GM18951 (cell line): Measurements from ENCODE around the gene DCTD.

ENCODE experiments used
- POLR2A ChIP-seq: IDR thresholded peaks from 4 replicates; pipeline ENCODE4 v1.6.1; 2011; ENCODE audit warnings: mild to moderate bottlenecking; ENCODE audit not compliant: insufficient read length, insufficient read depth; ENCODE audit errors: extremely low read depth
- in situ Hi-C: fragments of 300-500 bp; cut with MboI; formaldehyde crosslinking; loops from one replicate; pipeline ENCODE4 v1.12.0; 2022; ENCODE audit warnings: low sequenced_read_pairs, mixed read lengths, inconsistent platforms; ENCODE audit not compliant: unreplicated experiment

Gene DCTD

DNA sequence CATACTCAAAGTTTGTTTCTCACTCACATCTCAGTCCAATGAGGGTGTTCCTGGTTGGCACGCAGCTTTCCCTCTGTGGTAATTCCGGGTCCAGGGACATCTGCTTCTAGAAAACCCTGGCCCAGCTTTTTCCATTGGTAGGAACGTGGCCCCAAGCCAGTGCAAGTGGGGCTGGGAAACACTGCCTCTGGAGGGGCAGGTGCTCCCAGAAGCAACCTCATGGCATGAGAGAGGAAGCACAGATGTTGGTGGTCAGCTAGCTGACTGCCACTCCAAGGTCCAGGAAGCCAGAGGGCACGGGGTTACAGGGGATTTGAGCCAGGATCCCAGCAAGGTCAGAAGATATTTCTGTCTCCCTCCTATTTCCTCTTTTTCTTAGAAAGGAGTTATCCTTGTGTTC is 47.5 kb downstream of the DCTD start:
- in situ Hi-C loops, result no loop called here
- no peak for TF ChIP-seq POLR2A

DNA sequence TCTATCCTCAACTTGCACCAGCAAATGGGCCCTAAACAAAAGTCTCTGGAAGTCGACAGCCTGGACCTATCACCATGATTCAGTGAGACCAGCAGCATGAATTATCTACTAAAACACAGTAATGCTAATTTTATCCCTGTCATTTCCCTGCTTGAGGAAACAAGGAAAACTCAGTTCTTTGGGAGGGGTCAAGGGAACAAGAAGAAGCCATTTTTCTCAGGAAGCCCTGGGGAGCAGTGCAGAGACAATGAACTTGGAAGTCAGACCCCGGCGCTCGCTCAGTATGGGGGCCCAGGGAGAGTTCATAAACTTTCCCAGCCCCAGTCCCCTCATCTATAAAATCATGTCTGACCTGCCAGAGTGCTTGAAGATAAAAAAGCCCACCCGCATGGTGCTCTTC is 50.4 kb downstream of the DCTD start:
- in situ Hi-C loops, result no loop called here
- TF ChIP-seq POLR2A, result no peak

DNA sequence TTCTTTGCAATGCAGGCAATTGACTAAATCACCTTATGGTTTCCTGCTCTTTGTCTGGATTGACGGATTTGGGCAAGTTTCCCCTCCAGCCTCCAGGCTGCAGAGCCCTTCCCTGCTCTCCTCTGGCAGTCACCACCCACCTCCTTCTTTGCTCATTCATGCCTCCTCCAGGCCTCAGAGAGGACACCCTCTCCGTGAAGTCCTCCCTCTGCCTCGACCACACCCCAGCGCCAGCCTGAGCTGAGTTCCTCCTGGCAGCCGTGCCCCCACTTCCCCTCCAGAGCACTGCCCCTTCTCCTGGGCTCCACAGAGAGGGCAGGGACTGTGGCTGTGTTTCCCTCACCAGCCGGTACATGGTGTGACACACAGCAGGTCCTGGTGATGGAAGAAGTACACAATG is 53.7 kb downstream of the DCTD start:
- in situ Hi-C loops, result no loop called here
- no peak for TF ChIP-seq POLR2A

DNA sequence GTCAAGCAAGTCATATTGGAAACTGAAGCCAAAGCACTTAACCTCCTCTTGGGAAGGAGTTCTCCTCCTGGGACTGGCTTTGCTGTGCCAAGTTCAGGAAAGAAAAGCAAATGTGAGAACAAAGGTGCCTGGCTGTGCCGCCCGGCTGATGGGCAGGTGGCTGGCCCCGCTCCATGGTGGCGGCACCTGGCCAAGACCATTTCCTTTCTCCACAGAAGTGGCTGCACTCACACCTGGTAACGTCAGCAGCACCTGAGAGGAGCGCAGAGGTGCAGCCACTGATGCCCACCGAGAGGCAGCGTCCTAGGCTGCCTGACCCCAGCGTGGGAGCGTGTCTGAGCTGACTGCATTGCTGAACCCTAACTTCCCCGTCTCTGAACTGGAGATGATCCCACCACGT is 54.3 kb downstream of the DCTD start:
- in situ Hi-C loops, result no loop called here

DNA sequence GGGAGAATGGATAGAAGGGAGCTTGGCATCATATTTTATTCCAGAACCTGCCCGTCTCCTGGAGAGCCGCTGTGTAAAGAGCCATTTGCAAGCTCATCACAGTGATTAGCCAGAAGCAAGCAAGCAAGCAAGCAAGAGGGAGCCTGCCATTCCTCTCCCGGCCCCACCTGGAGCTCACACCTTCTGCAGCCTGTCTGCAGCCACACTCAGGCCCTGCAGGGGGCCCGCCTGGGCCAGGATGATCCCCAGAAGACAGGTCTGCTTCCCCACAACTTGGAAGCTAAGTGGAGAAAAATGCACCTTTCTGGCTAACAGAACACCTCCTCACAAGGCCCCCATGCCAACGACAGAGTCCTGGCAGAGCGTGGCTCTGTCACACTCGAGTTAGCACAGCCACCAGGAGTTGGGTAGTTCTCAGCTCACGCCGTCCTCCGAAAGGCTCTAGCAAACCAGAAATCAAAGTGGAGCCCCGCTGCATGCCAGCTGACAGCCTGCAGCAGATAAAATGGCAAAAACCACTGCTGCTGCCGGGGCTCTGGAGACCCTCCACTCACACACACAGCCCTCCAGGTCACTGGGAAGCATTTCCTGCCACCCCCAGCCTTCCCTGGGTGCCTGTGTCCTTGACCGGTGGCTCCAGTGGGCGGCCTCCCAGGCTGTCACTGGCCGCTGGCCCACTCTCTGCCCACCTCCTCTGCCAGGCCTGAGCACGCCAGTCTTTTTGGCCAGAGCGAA is 54.9 kb downstream of the DCTD start:
- no peak for TF ChIP-seq POLR2A
- in situ Hi-C loops, result no loop called here

More for the DNA sequence above, 54.3 kb downstream of the DCTD start:
- TF ChIP-seq POLR2A, result no peak

DNA sequence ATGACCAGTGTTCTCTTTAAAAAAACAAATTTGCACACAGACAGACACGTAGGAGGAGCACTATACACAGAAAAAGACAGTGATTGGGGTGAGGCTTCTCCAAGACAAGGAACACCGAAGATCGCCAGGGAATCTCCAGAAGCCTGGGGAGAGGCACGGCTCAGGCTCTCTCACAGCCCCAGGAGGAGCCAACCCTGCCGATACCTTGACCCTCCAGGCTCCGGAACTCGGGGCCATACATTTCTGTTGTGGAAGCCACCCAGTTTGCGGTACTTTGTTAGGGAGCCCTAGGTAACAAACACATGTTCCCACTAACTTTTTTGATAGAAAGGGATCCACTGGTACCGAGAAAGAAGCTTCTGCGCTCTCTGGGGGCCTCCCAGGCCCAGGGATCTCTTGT is 55.8 kb downstream of the DCTD start:
- TF ChIP-seq POLR2A, result no peak
- in situ Hi-C loops, result no loop called here

DNA sequence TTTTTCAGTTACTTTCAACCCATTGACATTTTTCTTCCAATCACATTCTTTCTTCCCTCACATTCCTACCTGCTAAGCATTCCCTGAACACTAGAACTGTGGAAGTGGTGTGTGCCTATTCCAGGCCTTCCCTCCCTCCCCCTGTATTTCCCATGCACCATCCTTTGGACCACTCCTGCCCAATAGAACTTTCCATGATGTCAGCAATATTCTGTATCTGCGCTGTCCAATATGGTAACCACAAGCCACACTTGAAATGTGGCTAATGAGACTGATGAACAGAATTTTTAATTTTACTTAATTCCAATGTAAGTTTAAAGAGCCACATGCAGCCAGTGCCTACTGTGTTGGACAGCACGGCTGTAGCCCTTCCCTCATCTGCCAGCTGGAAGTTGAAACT is 57.5 kb downstream of the DCTD start:
- no peak for TF ChIP-seq POLR2A
- in situ Hi-C loops, result no loop called here

DNA sequence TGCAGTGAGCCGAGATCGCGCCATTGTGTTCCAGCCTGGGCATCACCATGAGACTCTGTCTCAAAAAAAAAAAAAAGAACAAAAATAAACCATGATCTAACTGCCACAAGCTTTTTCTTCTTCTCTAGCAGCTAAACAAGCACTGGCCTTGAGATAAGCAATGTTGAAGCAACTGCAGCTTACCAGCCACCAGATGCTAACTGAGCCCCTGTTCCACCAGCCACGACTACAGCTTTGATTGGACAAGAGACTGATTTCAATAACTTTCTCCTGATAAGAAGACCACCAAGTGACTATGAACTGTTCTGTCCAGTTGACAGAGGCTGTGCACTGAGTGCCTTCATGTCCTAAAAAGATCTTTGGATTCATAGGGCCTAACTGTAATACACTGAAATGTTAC is 58.5 kb downstream of the DCTD start:
- TF ChIP-seq POLR2A, result no peak
- in situ Hi-C loops, result no loop called here

DNA sequence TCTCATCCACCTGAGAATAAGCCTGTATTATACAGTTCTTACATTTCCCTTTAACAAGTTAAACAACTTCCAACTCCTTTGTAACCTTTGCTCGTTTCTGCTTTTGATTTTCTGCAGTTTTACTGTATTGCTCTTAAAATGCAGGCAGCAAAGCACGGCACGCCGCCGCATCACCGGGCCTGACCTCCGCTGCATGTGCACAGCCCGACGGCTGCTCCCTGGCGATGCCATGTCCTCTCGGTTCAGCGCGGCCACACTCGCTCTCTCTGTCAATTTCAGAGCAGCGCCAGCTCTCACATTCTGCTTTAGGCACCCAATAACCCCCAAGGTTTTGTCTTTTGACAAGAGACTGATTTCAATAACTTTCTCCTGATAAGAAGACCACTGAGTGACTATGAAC is 60.3 kb downstream of the DCTD start:
- in situ Hi-C loops, result no loop called here
- no peak for TF ChIP-seq POLR2A

DNA sequence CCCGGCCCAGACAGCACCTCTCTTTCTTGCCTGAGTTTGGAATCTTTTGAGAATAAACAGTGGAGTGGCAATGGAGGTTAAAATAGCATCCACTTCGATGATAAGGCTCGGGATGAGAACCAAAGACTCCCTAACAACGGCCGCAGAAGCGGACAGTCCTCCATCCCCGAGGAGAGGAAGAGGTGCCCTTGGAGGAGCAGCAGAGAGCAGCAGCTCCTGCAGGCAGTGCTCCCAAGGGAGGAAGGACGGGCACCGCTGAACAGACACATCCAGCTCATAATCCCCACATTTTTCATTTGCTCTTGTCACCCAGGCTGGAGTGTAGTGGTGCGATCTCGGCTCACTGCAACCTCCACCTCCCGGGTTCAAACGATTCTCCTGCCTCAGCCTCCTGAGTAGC is 61.3 kb downstream of the DCTD start:
- in situ Hi-C loops, result no loop called here

DNA sequence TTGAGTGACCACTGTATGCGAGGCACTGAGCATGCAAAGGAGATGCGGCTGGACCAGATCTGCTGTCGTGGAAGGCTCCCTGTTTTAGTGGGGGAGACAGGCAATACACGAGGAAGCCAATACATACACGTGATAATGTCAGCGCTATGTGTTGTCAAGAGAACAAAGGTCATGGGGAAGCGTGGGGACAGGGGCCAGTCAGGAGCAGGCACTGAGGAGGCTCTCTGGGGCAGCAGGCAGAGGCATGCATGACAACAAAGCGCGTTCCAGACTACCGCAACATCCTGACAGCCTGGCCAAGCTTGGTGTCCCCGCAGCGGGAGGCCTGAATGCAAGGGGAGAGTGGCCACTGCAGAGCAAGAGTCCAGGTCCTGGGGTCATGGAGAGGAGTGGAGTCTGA is 61.9 kb downstream of the DCTD start:
- in situ Hi-C loops, result no loop called here
- no peak for TF ChIP-seq POLR2A

More for the DNA sequence above, 61.3 kb downstream of the DCTD start:
- TF ChIP-seq POLR2A, result no peak

DNA sequence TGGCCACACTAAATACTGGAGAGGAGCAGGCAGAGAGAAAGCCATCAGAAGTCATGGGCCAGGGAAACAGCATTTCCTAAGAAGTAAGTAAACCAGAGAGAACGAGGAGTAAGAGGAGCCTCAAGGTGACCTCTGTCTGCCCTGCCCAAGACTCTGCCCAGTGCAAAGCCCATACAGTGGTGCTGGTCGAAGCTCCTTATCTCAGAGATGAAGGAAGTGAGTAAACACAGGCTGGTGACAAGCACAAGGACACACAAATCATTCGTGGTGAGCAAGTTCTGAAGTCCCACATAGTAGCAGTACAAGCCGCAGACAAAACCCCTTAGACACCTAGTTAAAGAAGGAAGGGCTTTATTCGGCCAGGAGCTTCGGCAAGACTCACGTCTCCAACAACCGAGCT is 62.7 kb downstream of the DCTD start:
- TF ChIP-seq POLR2A, result no peak
- in situ Hi-C loops, result no loop called here

DNA sequence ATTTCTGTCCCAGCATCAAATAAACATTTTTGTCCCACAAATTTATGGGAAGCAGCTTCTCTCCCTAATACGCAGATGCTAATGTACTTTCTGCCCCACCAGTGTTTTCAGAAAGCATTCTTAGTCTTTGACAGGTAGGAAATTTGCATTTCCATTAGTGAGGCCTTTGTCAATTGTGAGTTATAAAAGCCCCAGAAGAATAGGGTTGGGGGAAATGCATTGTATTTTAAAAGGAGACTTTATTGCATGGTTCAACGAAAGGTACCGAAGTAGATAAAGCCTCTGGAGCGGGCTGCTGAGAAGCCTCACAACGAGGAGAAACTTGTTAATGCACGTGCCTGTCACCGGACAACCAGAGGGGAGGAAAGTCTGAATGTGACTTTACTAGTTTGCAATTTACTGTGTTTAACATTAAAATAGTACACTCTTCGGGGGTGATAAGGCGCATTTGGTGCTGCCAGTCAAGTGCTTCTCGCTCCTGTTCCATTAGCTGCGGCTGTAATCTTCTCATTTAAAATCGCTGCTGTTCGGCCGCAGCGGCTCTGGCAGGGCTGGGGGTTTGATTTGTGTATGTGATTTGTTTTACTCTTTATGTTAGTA is 63.4 kb downstream of the DCTD start:
- in situ Hi-C loops, result no loop called here
- TF ChIP-seq POLR2A, result no peak

DNA sequence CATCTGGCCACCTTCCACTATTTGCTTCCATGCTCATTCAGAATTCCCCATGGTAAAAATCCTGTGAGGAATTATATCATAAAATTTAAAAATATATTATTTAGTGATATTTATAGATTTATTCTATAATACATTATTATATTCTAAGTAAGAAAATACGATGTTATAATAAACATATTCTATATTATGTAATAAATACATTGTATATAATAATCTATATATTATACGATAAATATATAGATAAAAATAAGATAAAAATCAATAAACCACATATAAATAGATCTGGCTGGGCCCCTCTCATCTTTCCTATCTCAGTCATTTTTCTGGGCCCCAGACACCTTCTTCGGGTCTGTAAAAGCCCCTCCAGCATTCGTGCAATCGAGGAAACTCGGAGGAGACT is 68.5 kb downstream of the DCTD start:
- TF ChIP-seq POLR2A, result no peak
- in situ Hi-C loops, result no loop called here
